HG03432 (cell line): ENCODE measurements around the gene MDC1.
"Not testable (repeated sequence)": the region's sequence is repeated elsewhere in the genome, so short reads cannot be mapped to it uniquely, and the experiment has no call there.

Experiments
- ATAC-seq: cut with Tn5 transposase; IDR thresholded peaks from one replicate; pipeline ENCODE4 v1.9.1; 2021; ENCODE audit warnings: mild to moderate bottlenecking, moderate library complexity; ENCODE audit not compliant: unreplicated experiment

MDC1 gene

GRCh38 chr6:30725713-30726505, 8.8 kb upstream of the MDC1 start:
- no peak for ATAC-seq

GRCh38 chr6:30724906-30725667, 8.0 kb upstream of the MDC1 start:
- ATAC-seq: no peak

- not testable (repeated sequence) for ATAC-seq
Observed at GRCh38 chr6:30723843-30724741, 7.0 kb upstream of the MDC1 start.

DNA sequence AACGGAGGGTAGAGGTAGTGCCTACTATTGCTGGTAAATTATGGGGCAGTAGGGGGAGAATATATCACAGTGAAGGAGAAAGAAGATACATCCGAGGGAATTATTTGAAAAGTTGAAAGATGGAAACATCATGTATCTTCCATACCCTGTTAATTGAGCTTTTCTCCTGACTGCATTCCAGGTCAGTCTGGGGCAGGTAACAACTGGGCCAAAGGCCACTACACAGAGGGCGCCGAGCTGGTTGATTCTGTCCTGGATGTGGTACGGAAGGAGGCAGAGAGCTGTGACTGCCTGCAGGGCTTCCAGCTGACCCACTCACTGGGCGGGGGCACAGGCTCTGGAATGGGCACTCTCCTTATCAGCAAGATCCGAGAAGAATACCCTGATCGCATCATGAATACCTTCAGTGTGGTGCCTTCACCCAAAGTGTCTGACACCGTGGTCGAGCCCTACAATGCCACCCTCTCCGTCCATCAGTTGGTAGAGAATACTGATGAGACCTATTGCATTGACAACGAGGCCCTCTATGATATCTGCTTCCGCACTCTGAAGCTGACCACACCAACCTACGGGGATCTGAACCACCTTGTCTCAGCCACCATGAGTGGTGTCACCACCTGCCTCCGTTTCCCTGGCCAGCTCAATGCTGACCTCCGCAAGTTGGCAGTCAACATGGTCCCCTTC, 6.2 kb upstream of the MDC1 start:
- not testable (repeated sequence) for ATAC-seq

DNA sequence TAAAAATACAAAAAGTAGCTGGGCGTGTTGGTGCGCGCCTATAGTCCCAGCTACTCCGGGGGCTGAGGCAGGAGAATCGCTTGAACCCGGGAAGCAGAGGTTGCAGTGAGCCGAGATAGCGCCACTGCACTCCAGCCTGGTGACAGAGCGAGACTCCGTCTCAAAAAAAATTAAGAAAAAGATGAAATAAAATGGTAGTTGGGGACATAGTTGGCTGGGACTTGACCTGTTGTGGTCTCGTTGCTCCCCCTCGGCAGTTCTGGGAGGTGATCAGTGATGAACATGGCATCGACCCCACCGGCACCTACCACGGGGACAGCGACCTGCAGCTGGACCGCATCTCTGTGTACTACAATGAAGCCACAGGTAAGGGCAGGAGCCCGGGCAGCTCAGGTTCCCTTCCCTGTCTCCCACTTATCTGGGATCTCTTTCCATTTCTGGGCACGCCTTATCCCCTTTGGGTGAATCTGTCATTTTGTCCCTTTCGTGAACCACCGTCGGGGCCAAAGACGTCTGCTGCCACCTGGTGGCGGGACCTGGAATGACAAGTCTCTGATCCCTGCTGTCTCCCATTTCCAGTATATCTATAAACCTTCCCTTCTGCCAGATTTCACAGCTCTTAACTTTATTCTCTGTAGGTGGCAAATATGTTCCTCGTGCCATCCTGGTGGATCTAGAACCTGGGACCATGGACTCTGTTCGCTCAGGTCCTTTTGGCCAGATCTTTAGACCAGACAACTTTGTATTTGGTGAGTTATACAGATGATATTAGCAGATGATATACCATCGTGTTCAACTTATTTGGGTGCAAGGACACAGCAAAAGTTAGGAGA, 5.4 kb upstream of the MDC1 start:
- ATAC-seq: no peak

GRCh38 chr6:30722025-30722279, 4.9 kb upstream of the MDC1 start:
- not testable (repeated sequence) for ATAC-seq

DNA sequence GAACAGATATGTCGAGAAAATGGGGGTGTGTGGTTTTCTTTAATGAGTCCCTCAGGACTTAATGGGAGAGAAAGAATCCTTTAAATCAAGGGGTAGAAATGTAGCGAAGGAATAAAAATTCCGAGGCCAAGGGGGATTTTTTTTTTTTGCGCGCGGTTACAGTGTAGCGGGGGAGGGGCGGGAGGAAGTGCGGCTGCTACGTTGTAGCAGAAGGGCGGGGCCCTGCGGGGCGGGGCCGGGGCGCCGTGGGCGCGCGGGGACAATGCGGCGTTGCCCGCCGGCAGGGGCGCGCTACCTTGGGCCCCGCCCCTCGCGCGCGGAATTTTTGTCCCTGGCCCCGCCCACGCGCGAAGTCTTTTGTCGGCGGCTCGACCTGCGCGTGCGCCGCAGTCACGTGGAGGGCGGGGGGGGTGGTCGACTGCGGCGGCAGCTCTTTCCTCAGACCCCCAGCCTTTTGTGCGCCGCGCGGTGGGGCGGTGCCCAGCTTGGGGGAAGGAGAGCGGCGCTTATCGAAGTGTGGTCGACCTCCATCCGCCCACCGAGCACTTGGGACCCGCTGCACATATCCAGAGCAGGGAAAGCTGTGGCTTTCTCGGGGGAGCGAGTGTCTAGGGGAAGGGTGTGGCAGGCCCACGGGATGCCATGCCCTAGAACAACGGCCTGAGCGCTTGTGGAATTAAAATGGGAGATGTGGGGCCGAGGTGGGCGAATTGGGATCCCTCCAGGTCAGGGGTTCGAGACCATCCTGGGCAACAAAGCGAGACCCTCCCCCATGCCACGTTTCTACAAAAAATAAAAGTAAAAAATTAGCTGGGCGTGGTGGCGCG, 4.3 kb upstream of the MDC1 start:
- peak; percentile 29 for ATAC-seq

- ATAC-seq: no peak
Observed at GRCh38 chr6:30720738-30721197, 3.7 kb upstream of the MDC1 start.

DNA sequence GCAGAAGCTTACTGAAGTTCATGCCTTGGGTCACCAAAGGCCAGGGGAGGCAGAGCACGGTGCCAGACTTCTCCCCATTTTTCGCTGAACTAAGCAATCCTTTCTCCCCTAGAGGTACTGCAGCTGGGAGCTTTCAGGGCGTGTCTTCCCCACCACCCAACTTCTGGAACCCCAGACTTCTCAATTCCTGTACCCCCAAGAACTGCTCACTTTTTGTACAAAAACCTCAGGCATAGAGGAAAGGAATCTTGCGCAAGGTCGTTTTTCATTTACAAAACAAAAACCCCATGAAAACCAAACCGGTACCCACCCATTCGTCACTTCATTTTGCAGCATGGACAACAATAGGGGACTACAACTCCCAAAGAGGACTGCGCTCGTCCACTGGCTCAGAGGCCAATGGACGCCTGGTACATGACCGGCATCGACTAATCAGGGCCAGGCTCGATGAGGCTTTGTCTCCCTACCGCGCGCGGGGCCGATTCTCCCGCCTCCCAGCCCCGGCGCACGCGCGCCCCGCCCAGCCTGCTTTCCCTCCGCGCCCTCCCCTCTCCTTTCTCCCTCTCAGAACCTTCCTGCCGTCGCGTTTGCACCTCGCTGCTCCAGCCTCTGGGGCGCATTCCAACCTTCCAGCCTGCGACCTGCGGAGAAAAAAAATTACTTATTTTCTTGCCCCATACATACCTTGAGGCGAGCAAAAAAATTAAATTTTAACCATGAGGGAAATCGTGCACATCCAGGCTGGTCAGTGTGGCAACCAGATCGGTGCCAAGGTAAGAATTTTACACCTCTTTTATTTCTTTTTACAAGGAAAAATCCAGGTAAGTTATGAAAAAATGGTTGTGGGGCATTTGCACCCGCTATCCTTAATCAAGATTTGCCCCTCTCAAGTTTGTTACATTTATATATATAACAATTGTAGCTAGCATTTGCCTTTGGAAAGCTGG, 3.0 kb upstream of the MDC1 start, which contains the start of gene TUBB:
TSS of gene TUBB (plus strand) at position 562 of the 947 bp plus-strand sequence. CDS start at position 717, 155 bp downstream.
- peak; percentile 40 for ATAC-seq

DNA sequence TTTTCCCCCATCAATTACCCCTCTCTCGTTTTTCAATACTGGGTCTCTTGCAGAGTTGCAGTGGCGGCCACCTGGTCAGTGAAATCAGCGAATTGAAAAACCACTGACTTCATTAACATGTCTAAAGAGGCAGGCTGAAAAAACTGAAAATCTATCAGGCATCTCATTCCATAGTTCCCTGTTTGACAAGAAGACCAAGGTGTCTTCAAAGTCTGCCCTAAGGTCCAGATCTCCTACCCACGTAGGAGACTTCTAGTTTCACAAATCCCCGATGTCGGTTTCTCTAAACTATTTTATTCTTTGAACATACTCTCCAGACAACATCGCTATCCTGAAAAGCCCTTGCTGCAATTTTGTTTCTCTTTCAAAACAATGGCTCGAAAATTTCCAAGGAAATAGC, 2.3 kb upstream of the MDC1 start:
- ATAC-seq: no peak

- ATAC-seq: not testable (repeated sequence)
Observed at GRCh38 chr6:30717845-30718720, 1.0 kb upstream of the MDC1 start.

DNA sequence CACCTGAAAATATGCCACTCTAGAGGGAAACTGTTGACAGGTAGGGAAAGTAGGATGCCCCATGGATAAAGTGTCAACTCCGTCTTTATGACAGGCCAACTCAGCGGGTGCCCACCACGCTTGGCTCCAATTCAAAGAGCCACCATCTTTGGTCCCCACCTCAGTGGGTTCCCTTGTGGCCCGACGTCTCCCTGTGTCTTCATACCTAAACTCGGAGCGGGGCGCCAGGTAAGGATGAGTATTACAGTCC, 277 bp downstream of the MDC1 start:
- no peak for ATAC-seq

- ATAC-seq: no peak
Observed at GRCh38 chr6:30714263-30714662, 2.8 kb downstream of the MDC1 start.

GRCh38 chr6:30712441-30712945, 4.6 kb downstream of the MDC1 start:
- no peak for ATAC-seq

DNA sequence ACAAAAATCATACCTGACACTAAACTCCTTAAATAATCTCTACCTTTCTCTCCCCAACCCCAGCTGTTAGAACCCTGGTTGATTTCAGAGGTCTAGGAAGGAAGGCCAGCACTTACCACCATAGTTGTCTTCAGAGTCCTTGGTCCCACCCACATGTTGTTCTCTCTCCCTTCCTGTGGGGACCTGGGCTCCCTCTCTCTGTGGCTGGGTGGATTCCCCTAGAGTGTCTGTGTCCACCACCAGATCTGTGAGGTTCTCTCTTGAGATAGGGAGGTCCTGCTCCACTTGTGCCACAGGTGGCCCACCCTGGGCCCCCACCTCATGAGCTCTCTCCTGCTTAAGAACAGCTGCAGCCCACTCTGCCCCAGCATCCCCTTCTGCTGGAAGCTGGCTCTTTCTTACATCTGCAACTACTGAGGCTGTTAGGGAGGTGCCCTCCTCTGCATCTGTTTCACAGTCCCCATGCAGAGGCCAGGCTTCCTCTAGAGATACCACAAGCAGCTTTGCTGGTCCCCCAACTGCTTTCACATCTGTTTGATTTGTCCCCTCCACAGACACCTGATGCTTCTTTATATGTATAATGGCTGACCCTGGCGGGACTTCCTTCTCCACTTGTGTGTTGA, 5.2 kb downstream of the MDC1 start:
- no peak for ATAC-seq

DNA sequence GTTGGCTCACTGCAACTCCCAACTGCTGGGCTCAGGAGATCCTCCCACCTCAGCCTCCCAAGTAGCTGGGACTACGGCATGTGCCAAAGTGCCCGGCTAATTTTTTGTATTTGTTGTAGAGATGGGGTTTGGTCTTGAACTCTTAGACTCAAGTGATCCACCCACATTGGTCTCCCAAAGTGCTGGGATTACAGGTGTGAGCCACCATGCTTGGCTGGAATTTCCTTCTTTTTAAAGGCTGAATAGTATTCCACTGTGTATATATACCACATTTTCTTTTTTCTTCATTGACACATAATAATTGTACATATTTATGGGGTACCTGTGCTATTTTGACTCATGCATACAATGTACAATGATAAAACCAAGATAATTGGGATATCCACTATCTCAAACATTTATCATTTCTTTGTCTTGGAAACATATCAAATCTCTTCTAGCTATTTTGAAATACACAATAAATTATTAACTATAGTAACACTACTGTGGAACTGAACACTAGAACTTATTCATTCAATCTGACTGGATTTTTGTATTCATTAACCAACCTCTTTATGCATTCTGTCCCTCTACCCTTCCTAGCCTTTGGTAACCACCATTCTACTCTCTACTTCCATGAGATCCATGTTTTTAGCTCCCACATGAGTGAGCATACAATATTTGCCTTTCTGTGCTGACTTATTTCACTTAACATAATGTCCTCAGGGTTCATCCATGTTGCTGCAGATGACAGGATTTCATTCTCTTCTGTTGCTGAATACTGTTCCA, 7.8 kb downstream of the MDC1 start:
- ATAC-seq: no peak
